Keratinocyte (primary cell): ENCODE data around the gene ARHGAP24. TPM values are rescaled to one million over a fixed set of nuclear protein-coding genes. Genes with fewer than 3 reads are reported as not detected.
"Not testable (repeated sequence)": the region's sequence is repeated elsewhere in the genome, so short reads cannot be mapped to it uniquely, and the experiment has no call there.

Experiments
- DNase-seq: peaks from one replicate; pipeline ENCODE4 v3.0.0-alpha.2; 2011; ENCODE audit warnings: low read depth, missing footprints, low spot score
- FAIRE-seq: peaks from 2 replicates; lab custom pipeline; 2011; peaks lifted over from hg19 to GRCh38; lab: Jason Lieb, UNC
- H2AFZ ChIP-seq: 2 replicates; pipeline ENCODE4 v1.6.0; 2012; ENCODE audit warnings: low read length, control low read depth, inconsistent platforms; ENCODE audit not compliant: control insufficient read depth
- H3K27ac ChIP-seq: 2 replicates; pipeline ENCODE4 v1.5.1; 2011; ENCODE audit warnings: low read length; ENCODE audit not compliant: control insufficient read depth, insufficient read depth
- H3K27me3 ChIP-seq: 3 replicates; pipeline ENCODE4 v1.6.0; 2011; ENCODE audit warnings: low read length; ENCODE audit not compliant: control insufficient read depth, insufficient read depth; ENCODE audit errors: extremely low read depth
- H3K36me3 ChIP-seq, 2 experiments: 2 replicates in 1 of 2; 3 replicates in 1 of 2; pipeline ENCODE4 v1.5.1; 2011; ENCODE audit warnings: low read length in 2 of 2, mild to moderate bottlenecking in 1 of 2; ENCODE audit not compliant: control insufficient read depth in 2 of 2, insufficient read depth in 2 of 2; ENCODE audit errors: extremely low read depth in 1 of 2
- H3K4me1 ChIP-seq: 3 replicates; pipeline ENCODE4 v1.5.1; 2011; ENCODE audit warnings: low read length; ENCODE audit not compliant: control insufficient read depth, insufficient read depth; ENCODE audit errors: extremely low read depth
- H3K4me2 ChIP-seq: 3 replicates; pipeline ENCODE4 v1.6.0; 2011; ENCODE audit warnings: low read depth, low read length; ENCODE audit not compliant: control insufficient read depth, insufficient read depth; ENCODE audit errors: extremely low read depth
- H3K4me3 ChIP-seq, 3 experiments: fragments of 200-600 bp in 1 of 3; sonication (generic) in 1 of 3; 2 replicates in 2 of 3; 3 replicates in 1 of 3; pipeline ENCODE4 v1.5.1; 2011 to 2016; ENCODE audit warnings: low read length in 3 of 3, mild to moderate bottlenecking in 3 of 3, control low read depth in 2 of 3, inconsistent platforms in 1 of 3, low read depth in 1 of 3, mixed read lengths in 1 of 3, mixed run types in 1 of 3, moderate library complexity in 1 of 3; ENCODE audit not compliant: control insufficient read depth in 2 of 3, insufficient read depth in 2 of 3; ENCODE audit errors: extremely low read depth in 1 of 3
- H3K79me2 ChIP-seq: 2 replicates; pipeline ENCODE4 v1.6.0; 2012; ENCODE audit warnings: low read length; ENCODE audit not compliant: control insufficient read depth, insufficient read depth
- H3K9ac ChIP-seq: 3 replicates; pipeline ENCODE4 v1.6.0; 2011; ENCODE audit warnings: low read length; ENCODE audit not compliant: control insufficient read depth, insufficient read depth; ENCODE audit errors: extremely low read depth
- H3K9me1 ChIP-seq: 3 replicates; pipeline ENCODE4 v1.6.0; 2011; ENCODE audit warnings: low read length; ENCODE audit not compliant: control insufficient read depth, insufficient read depth; ENCODE audit errors: extremely low read depth
- H3K9me3 ChIP-seq: 2 replicates; pipeline ENCODE4 v1.5.1; 2012; ENCODE audit warnings: low read depth, low read length; ENCODE audit not compliant: control insufficient read depth
- H4K20me1 ChIP-seq: 3 replicates; pipeline ENCODE4 v1.6.0; 2011; ENCODE audit warnings: low read length; ENCODE audit not compliant: control insufficient read depth, insufficient read depth; ENCODE audit errors: extremely low read depth
- CTCF ChIP-seq, 3 experiments: IDR thresholded peaks in 1 of 3; conservative IDR thresholded peaks in 1 of 3; optimal IDR thresholded peaks in 1 of 3; 2 replicates in 2 of 3; 3 replicates in 1 of 3; pipeline versions ENCODE3 to v1.5.1; 2011; ENCODE audit warnings: low read length in 3 of 3, mild to moderate bottlenecking in 3 of 3, moderate library complexity in 2 of 3, control low read depth in 1 of 3, inconsistent platforms in 1 of 3; ENCODE audit not compliant: insufficient read depth in 2 of 3; ENCODE audit errors: extremely low read depth in 1 of 3
- EZH2 ChIP-seq: IDR thresholded peaks from one replicate; pipeline ENCODE4 v1.6.1; 2012; ENCODE audit warnings: inconsistent platforms, mild to moderate bottlenecking, low read length, moderate library complexity
- dilution Hi-C: fragments of 300-500 bp; cut with MboI; formaldehyde crosslinking; loops from one replicate; pipeline ENCODE4 v1.7.0; 2020; ENCODE audit warnings: low sequenced_read_pairs; ENCODE audit not compliant: extremely low pct_ligation_motif_present
- polyA plus RNA-seq, 5 experiments: library from polyadenylated mRNA; depleted of rRNA in 3 of 5; stranded (reverse) in 3 of 5; stranded (forward) in 1 of 5; unstranded in 1 of 5; fragments of >200 nt; gene quantifications; 1 replicate in 1 of 5; 2 replicates in 3 of 5; 3 replicates in 1 of 5; pipeline versions ENCODE4 v1.2.1 to v1.2.3, GENCODE V29; 2011 to 2012; ENCODE audit warnings: missing spikeins in 2 of 5, low read depth in 1 of 5, low replicate concordance in 1 of 5

Gene ARHGAP24
- polyA plus RNA-seq, 1 donor (not counting 4 experiments of a cell fraction or from before 2014, with no cell fraction given), result 0.87 TPM

GRCh38 chr4:85842540-85842939 lies 367.6 kb downstream of the ARHGAP24 start:
- no peak overlapping the region for H2AFZ ChIP-seq
- DNase-seq (no peak), FAIRE-seq (no peak)
- H4K20me1 ChIP-seq, result no peaks in the 10 kb centered on the region
- H3K4me3 ChIP-seq, result no peak overlapping the region
- H3K9me3 ChIP-seq, result no peaks in the 10 kb centered on the region
- no peak overlapping the region for H3K27ac ChIP-seq
- H3K27me3 ChIP-seq, result no peaks in the 10 kb centered on the region
- H3K9ac ChIP-seq, result no peak overlapping the region
- dilution Hi-C loops, result no loop called here
- no peaks in the 10 kb centered on the region for H3K4me1 ChIP-seq
- H3K36me3 ChIP-seq, result no peaks in the 10 kb centered on the region
- H3K9me1 ChIP-seq, result no peaks in the 10 kb centered on the region
- no peaks in the 10 kb centered on the region for H3K79me2 ChIP-seq
- no peak for TF ChIP-seq EZH2
- no peak for TF ChIP-seq CTCF (optimal IDR thresholded peaks at IDR 0.05 in 1 of 3, IDR thresholded peaks at IDR 0.05 in 1 of 3, conservative IDR thresholded peaks at IDR 0.05 in 1 of 3; ENCODE audit: extremely low read depth in 1 of 3, insufficient read depth in 2 of 3, low read length in 3 of 3)
- H3K4me2 ChIP-seq, result no peak overlapping the region

DNA sequence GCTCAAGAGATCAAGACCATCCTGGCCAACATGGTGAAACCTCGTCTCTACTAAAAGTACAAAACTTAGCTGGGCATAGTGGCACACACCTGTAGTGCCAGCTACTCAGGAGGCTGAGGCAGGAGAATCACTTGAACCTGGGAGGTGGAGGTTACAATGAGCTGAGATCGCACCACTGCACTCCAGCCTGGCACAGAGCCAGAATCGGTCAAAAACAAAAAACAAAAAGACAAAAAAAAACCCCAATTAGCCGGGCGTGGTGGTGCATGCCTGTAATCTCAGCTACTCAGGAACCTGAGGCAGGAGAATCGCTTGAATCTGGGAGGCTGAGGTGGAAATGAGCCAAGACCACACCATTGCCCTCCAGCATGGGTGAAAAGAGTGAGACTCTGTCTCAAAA lies 378.8 kb downstream of the ARHGAP24 start:
- H3K4me1 ChIP-seq, H3K27ac ChIP-seq, H3K27me3 ChIP-seq, H3K79me2 ChIP-seq, H3K9me1 ChIP-seq, H3K4me3 ChIP-seq, H3K9me3 ChIP-seq, H3K9ac ChIP-seq, dilution Hi-C loops, H3K36me3 ChIP-seq, H4K20me1 ChIP-seq, DNase-seq, H2AFZ ChIP-seq, FAIRE-seq, H3K4me2 ChIP-seq: not testable (repeated sequence)

- no peaks in the 10 kb centered on the region for H3K9me3 ChIP-seq
- no peaks in the 10 kb centered on the region for H3K4me1 ChIP-seq
- H3K4me3 ChIP-seq, result no peak overlapping the region
- H3K27me3 ChIP-seq, result no peaks in the 10 kb centered on the region
- DNase-seq (no peak), FAIRE-seq (no peak)
- no peak overlapping the region for H2AFZ ChIP-seq
- H3K27ac ChIP-seq, result no peak overlapping the region
- H3K36me3 ChIP-seq, result no peaks in the 10 kb centered on the region
- dilution Hi-C loops, result no loop called here
- TF ChIP-seq EZH2, result no peak
- no peak for TF ChIP-seq CTCF (optimal IDR thresholded peaks at IDR 0.05 in 1 of 3, IDR thresholded peaks at IDR 0.05 in 1 of 3, conservative IDR thresholded peaks at IDR 0.05 in 1 of 3; ENCODE audit: extremely low read depth in 1 of 3, insufficient read depth in 2 of 3, low read length in 3 of 3)
- H3K79me2 ChIP-seq, result no peaks in the 10 kb centered on the region
- no peaks in the 10 kb centered on the region for H4K20me1 ChIP-seq
- H3K9ac ChIP-seq, result no peak overlapping the region
- H3K9me1 ChIP-seq, result no peaks in the 10 kb centered on the region
- no peak overlapping the region for H3K4me2 ChIP-seq
These were observed 379.6 kb downstream of the ARHGAP24 start for GRCh38 chr4:85854546-85854945.
